HEK293T (cell line): ENCODE measurements around the gene BRAT1.

ENCODE experiments used
- BHLHE40 ChIP-seq: fragments of 450-650 bp; IDR thresholded peaks from 2 replicates; pipeline ENCODE4 v1.6.1; 2016; ENCODE audit warnings: mild to moderate bottlenecking, moderate library complexity, borderline replicate concordance
- CTBP1 ChIP-seq: fragments of 450-650 bp; IDR thresholded peaks from 2 replicates; pipeline ENCODE4 v1.6.1; 2016; ENCODE audit warnings: borderline replicate concordance
- ELF4 ChIP-seq: fragments of 450-650 bp; IDR thresholded peaks from 2 replicates; pipeline ENCODE4 v1.6.1; 2017; ENCODE audit warnings: antibody characterized with exemption
- FOXK2 ChIP-seq: fragments of 450-650 bp; IDR thresholded peaks from 2 replicates; pipeline ENCODE4 v1.6.1; 2016; ENCODE audit warnings: mild to moderate bottlenecking
- FOXM1 ChIP-seq: fragments of 450-650 bp; IDR thresholded peaks from 2 replicates; pipeline ENCODE4 v1.6.1; 2017; ENCODE audit warnings: mild to moderate bottlenecking, borderline replicate concordance
- L3MBTL2 ChIP-seq: fragments of 450-650 bp; conservative IDR thresholded peaks from 2 replicates; pipeline ENCODE4 v1.6.1; 2016; ENCODE audit warnings: mild to moderate bottlenecking
- NFRKB ChIP-seq: fragments of 450-650 bp; IDR thresholded peaks from 2 replicates; pipeline ENCODE4 v1.6.1; 2016; ENCODE audit warnings: mild to moderate bottlenecking, moderate library complexity
- PKNOX1 ChIP-seq: fragments of 450-650 bp; IDR thresholded peaks from 2 replicates; pipeline ENCODE4 v1.6.1; 2016
- SP1 ChIP-seq: fragments of 450-650 bp; IDR thresholded peaks from 2 replicates; pipeline ENCODE4 v1.6.1; 2017
- SUZ12 ChIP-seq: fragments of 450-650 bp; IDR thresholded peaks from 2 replicates; pipeline ENCODE4 v1.6.1; 2016; ENCODE audit warnings: mild to moderate bottlenecking
- TARDBP ChIP-seq: fragments of 450-650 bp; IDR thresholded peaks from 2 replicates; pipeline ENCODE4 v1.6.1; 2016
- ZNF384 ChIP-seq: fragments of 450-650 bp; IDR thresholded peaks from 2 replicates; pipeline ENCODE4 v1.6.1; 2016

GRCh38 chr7:2502647-2502966 lies 52.7 kb downstream of the BRAT1 start:
- TF ChIP-seq SUZ12 (no peak), NFRKB (no peak), TARDBP (no peak), BHLHE40 (no peak), FOXK2 (no peak), ZNF384 (no peak), SP1 (no peak), CTBP1 (no peak), FOXM1 (no peak), PKNOX1 (no peak), ELF4 (no peak), L3MBTL2 (no peak)
